ENCODE data around the gene PREP. TPM values are rescaled to one million over a fixed set of nuclear protein-coding genes. Genes with fewer than 3 reads are reported as not detected.
A peak's percentile ranks its signal among the peaks of the same experiment; 100 is the strongest.
"Not testable (repeated sequence)": the region's sequence is repeated elsewhere in the genome, so short reads cannot be mapped to it uniquely, and the experiment has no call there.

PREP gene
- polyA plus RNA-seq (2013, experiment 1 of 2; ENCODE audit: insufficient read length), result 39.4 TPM
- polyA plus RNA-seq (2013, experiment 2 of 2; ENCODE audit: insufficient read length), result 39.1 TPM

DNA sequence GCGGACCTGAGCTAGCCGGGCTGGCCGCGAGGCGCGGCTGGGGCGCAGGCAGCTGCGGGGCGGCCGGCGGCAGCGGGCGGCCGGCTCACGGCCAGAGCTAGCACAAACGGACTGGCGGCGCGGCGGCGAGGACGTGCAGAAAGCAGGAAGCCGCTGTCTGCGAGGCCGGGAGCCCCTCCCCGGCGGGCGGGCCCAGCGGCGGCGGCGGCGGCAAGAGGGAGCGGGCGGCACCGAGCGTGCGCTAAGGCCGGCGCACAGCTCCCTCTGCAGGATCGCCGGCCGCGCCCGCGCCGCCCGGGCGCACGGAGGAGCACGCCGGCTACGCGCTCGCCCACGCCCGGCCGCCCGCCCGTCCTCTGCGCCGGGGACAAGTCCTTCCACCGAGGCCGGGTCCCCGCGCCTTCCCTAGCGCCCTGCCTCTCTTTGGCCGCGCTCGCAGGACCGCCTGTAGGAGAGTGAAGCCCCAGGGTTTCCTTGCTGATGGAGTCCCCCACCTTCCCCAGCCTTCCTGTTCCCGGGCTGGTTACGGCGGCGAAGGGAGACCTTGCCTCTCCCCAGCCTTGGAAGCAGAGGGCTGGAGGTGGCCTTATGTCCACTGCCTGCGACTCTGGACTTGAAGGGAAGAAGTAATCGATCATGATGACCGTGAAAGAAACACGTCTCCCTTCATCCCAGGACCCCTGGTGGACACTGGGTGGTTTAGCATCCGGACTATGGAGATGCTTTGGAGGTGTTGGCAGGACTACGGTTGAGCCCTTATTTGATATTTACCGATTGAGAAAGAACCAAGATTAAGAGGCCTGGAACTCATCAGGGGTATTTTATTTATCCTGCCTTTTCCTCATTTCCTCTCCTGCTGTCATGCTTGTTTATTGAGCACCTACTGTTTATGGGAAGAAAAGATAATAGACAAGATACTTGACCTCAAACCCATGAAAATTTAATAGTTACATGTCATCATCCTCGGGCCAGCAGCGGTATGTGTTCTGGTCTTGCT is at the start of gene PREP:
Gene PREP (minus strand): TSS at position 144 of the 997 bp plus-strand sequence. CDS start 191 bp downstream, outside the sequence.
- peak; percentile 90 for DNase-seq

DNA sequence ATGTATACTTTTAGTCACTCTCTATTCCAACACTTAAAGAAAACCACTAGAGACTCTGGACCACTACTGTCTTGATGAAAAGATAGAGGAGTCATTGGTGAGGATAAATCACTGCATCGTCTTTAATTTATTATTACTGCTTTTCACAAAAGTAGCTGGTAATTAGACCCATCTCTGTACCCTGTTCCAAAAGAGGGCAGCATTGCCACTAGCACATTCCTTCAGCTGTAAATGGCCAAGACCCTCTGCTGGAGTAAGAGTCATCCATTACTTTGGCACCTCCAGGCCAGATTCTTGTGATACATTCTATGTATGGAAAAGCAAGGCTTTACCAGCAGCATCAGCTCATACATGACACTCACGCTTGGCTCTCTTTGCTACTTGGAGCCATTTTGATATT is 49.5 kb upstream of the PREP start:
- no peak for DNase-seq

DNA sequence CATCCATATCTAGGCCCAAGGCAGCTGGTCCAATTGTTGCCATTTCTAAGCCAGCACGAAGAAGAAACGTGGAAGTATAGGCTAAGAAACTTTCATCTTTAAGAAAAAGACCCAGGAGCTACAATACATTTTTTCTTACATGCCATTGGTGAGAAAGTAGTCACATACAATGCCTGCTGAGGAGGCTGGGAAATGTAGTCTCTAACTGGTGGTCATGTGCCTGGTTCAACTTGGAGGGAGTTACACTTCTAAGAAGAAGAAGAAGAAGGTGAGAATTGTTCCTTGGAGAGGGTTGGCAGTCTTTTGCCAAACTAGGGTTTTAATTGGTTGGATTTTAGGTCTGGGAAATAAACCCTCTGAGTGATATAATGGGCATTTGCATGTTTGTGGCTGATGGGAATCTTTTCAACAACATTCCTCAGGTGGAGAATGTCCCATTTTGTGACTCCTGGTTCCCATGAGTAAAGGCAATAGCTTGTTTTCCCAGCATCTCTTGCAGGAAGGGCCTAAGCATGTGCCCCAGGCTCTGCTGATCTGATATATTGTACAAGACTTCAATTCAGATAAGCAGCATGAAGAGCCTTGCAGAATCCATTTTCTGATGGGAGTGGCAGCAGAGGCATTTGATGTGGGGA is 47.0 kb upstream of the PREP start:
- DNase-seq, result peak; percentile 34

DNA sequence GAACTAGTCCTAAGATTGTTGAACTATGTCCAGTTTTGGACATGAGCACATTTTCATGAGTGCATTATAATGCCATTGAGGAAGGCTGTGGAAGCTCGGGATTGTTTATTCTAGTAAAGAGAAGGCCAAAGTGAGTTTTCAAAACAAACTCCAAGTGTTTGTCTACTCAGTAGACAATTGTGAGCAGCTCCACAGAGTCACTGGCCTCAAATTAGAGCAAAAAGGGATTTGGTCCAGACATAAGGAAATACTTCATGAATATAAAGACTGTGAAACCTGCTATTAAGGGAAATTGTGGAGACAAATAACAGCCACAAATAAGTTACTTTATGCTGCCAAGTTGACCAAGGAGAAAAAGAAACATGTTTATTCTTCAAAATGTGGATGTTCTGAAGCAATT is 42.6 kb upstream of the PREP start:
- no peak for DNase-seq

DNA sequence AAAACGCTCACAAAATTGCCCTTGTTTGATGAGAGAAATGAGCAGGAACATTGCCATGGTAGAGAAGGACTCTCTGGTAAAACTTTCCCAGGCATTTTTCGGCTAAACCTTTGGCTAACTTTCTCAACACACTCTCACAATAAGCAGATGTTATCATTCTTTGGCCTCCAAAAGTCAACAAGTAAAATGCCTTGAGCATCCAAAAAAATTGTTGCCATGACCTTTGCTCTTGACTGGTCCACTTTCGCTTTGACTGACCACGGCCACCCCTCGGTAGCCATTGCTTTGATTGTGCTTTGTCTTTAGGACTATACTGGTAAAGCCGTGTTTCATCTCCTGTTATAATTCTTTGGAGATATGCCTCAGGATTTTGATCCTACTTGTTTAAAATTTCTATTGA is 41.1 kb upstream of the PREP start:
- DNase-seq, result no peak

DNA sequence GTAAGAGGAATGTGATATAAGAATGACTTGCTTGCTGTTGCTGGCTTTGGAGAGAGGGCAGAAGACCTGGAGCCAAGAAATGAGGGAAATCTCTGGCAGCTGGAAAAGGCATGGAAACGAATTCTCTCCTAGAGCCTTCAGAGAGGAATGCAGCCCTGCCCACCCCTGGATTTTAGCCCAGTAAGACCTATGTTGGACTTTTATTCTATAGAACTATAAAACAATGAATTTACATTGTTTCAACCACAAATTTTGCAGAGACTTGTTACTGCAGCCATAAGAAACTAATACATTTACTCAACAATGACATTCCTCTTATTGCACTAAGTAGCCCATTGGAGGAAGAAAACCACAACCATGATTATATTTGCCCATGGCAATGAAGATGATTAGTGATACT is 39.5 kb upstream of the PREP start:
- peak; percentile 26 for DNase-seq

DNA sequence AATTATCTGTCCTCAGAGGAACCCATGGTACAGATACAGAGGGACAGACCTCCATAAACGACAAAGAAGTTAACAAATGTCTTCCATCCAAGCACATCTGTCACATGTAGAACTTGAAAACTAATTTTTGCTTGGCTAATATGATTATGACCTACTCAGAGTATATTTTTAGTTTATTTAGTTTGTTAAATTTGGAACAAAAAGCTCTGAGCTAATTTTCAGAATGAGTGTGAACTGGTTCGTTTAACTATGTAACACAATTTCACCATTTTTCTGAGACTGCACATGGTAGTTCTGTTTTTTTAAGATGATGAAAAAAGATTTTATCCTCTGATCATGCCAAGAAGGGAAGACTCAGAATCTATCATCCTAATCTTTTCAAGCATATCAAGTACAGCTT is 34.4 kb upstream of the PREP start:
- no peak for DNase-seq

DNA sequence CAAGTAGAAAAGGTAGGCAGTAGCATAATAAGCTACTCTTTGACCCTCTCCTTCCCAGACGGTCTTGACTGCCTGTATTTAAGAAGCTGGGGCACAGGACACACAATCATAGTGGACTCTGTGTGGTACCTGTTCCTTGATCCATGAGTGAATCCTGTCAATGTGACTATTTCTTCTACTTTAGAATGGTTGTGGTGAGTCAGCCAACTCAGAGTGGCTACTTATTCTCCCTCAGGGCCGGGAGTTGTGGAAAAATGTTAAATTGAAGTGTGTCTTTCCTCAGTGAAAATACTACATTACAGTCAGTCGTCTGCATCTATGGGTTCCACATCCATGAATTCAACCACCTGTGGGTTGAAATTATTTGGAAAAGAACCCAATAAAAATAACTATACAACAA is 30.8 kb upstream of the PREP start:
- no peak for DNase-seq

DNA sequence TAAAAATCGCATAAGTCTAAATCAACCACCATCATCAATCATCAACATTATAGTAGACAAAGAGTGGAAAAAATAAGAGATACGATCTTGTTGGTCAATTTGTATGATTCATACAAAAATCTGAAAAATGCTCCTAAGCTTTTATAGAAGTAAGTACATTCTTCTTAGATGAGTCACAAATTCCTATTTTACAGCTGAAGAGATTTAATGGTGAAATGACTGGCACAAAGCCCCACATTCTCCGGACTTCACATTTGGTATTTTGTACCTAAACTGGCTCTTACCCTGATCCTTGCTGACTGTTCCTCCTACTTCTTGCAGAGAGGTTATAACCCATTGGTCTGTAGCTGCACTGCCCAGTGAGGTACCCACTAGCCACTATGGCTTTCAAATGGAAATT is 29.9 kb upstream of the PREP start:
- peak; percentile 91 for DNase-seq

DNA sequence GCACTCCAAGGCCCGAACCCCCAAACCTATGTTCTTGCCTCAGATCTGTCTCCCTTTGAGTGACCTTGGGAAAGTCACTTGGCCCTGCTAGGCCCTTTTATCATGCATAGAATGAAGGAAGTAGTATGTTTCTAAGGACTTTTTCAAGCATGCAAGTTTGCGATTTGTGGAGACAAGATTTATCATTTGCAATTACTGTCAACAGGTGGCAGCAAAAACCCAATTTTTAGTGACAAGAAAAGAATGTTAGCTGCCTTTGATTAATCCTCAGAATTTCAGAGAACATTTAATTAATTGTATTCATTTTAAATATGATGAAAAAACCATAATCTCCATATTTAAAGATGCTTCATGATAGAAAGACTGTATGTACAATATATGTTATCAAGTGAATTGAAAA is 28.3 kb upstream of the PREP start:
- DNase-seq, result peak; percentile 60

DNA sequence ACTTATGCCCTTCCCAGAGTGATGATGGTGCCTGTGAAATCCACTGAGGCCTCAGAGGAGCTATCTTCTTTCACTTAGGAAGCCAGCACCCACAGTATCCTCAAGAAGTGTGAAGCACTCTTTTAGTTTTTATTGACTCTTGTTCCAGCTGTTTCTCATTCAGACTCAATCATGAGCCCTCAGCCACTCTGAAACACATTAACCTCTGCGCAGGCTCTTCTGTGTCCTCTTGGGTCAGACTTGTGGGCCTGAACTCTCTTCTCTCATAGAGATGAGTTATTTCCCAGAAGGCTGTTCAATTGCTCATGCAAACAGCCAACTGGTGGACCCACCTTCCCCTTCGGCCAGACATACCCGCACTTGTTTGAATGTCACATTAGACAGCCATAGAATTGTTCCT is 27.8 kb upstream of the PREP start:
- no peak for DNase-seq

DNA sequence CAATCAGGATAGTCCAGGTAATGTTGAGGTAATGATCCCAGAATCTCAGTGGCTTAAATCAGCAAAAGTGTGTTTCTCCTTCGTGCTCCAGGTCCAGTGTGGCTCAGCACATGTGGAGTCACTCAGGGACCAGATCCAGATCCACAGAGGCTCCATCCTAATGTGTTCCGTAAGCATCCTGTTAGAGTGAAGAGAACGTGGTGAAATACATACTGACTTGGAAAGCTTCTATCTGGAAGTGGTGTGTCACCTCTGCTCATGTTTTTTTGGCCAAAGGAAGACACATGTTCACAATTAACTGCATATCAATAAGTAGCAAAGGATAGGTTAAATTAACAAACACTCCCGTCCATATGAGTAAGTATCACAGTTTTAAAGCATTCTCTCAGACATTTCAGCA is 26.8 kb upstream of the PREP start:
- peak; percentile 63 for DNase-seq

DNA sequence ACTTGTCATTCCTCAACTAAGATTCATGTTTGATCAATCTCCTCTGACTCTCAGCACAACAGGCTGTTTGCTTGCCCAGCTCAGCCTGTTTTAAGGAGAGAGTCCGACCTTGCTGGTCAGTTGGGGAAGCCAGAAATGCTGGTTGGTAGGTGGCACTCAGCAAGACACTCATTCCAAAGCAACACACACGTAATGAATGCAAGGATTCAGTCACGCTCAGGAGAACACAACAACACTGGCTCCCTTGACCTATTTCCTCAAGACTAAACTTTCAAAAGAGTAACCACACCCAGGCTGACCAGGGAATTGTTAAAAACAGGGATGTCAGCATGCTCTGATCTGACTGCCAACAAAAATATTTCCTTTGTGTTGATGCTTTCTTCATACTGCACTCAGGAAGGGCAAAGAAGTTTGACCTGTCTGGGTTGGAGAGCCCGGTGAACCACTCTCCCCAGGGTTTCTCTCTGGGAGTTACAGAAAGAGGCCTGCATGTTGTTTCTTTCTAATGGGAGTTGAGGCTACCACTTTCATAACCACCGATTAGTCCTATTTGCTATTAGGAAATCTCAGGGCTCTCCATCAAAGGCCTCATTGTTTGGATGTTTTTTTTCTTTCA is 25.6 kb upstream of the PREP start:
- DNase-seq, result peak; percentile 7

DNA sequence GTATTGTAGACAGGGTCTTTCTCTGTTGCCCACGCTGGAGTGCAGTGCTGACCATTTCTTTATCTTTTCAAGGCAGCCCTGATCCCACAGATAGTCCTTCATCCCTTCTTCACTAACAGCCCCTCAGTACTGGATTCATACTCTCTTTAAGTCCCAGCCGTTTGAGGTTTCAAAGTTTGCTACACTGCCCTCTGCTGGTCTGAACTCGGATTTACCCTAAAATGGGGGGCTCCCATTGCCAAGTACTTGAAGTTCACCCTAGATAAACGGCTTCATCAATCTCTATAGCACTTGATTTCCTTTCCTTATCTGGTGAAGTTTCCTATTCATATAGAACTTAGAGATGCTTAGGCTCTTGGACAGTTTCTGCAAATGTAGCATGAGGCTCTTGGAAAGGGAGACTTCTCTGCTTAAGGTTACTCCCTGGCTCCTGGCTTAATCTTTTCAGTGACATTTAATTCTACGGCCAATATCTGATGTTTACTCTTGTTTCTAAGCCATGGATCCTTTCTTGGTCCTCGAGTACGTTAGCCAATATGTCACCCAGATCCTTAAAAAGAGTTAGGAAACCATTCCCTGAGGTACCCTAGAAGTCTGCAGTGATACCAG is 21.4 kb upstream of the PREP start:
- peak; percentile 50 for DNase-seq

DNA sequence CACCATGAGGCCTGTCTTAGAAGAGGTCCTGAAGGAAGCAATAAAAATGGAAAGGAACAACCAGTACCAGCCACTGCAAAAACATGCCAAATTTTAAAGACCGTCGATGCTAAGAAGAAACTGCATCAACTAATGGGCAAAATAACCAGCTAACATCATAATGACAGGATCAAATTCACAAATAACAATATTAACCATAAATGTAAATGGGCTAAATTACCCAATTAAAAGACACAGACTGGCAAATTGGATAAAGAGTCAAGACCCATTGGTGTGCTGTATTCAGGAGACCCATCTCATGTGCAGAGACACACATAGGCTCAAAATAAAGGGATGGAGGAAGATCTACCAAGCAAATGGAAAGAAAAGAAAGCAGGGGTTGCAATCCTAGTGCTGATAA is 14.1 kb upstream of the PREP start:
- DNase-seq, result not testable (repeated sequence)

DNA sequence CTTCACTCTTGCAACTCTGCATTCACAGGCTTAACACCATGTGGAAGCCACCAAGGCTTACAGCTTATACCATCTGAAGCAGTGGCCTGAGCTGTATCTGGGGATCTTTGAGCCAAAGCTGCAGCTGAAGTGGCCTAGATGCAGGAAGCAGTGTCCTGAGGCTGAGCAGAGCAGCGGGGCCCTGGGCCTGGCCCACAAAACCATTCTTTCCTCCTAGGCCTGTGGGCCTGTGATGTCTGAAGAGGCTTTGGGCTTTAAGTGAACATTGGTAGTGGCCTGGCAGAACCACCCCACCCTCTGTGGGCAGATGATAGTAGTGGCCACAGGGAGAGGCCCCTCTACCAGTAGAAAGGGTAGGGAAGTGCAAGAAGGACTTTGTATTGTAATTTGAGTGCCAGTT is 6.9 kb upstream of the PREP start:
- no peak for DNase-seq

DNA sequence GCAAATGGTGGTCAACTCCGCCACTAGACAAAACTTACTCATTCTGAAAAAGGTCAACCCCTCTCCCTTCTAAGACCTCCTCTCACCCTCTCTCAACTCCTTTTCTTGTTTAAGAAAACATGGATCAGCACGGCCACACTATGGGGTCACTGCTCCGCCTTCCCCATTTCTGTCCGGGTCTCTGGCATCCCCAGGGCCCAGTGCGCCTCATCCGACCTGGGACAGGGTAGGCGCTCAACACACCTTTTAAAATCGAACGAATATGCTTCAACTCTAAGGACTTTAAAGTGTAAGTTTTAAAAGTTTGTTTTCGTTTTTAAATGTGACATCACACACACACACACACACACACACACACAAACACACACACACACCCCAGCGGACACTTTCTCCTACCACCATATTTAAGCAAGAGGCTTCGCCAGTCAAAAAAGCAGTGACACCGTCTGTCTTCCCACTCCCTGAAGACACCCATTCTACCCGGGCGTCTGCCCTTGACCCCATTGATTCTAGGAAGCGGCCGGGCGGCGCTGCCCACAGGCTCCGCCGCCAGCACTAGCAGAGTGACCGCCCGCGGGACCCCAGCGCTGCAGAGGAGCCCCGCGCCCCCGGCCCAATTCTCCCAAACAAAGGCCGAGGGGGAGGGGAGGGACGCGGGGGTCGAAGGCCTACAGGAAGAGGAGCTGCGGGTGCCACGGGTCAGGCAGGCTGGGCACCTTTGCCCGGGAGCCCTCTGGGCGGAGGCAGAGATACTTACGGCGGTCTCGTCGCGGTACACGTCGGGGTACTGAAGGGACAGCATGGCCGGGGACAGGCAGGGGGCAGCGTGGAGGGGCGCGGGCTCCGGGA is 568 bp downstream of the PREP start:
- DNase-seq, result peak; percentile 37

DNA sequence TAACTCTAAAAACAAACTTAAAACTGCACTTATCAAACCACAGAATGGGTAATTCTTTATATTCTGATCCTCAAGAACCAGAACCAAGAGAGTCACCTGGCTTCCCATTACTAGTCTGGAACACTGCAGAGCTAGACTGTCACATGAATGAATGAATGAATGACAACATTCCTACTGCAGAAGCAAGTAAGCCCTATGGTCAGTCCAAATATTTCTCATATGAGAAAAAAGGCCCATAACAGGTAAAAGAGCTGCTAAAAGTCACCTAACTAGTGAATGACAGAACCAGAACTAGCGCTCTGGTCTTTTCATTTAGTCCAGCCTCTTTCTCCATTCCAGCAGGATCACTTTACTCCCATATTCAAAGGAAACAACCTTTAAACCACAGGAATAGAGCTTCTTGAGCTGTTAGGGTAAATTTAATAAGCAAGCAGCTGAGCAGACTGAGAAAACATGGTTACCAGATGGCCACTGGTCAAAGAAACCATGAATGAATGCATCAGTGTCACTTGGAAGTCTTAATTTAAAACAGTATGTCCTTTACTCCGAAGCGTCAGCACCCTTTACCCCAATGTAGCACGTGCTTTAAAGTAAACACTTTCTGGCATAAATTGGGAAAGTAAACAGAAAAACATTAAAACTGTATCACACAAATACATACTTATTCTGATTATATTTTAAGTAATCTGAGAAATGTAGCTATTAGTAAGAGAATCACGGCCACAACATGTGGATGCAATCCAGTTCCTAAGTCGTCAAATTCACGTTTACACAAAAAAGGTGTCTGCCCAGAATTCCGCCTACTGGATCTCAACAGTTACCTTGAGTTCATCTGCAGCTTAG is 1.4 kb downstream of the PREP start:
- DNase-seq, result peak; percentile 21

DNA sequence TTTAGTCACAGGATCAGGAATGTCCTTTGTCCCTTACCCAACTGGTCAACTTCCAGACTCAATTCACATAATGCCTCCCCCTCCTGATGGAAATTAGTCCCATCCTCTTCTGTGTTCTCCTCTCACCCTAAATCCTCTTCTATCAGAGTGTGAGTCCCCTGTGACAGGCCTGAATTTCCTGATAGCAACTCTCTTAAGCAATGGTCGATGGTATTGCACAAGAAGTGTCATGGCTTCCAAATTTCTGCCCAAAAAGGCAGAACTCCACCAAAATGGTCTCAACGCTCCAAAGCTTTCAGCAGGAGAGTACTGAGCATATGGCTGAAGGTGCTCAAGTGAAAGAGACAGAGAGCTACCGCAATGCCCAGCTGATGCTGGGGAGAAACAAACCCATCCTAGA is 2.4 kb downstream of the PREP start:
- no peak for DNase-seq

DNA sequence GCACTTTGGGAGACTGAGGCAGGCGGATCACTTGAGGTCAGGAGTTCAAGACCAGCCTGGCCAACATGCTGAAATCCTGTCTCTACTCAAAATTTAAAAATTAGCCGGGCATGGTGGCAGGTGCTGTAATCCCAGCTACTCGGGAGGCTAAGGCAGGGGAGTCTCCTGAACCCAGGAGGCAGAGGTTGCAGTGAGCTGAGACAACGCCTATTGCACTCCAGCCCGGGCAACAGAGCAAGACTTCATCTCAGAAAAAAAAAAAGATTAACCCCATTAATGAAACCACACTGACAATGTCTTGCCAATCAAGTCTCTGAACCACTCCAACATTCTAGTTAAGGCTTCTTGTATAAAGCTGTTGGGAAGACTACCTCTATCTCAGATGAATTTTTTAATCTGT is 4.0 kb downstream of the PREP start:
- DNase-seq, result no peak

DNA sequence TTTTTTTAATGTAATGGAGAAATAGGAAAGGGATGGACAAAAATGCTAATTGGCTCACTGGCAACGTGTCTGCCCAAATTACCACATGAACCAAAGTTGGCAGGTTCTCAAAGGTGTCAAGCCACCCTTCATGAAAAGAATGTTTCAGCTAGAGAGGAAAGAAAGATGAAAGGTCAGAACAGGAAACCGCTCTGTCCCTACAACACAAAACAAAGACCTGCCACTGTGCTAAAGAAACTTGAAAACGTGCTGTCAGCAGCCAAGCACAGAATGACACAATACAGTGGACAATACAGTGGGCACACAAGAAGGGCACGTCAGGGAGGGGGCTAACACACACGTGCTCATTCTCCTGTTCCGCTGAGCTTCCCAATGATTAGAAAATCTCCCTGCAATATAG is 4.9 kb downstream of the PREP start:
- no peak for DNase-seq

Measured in fibroblast of skin of abdomen (primary cell).